PC-9 (cell line): ENCODE data around the gene BABAM1. TPM values are rescaled to one million over a fixed set of nuclear protein-coding genes. Genes with fewer than 3 reads are reported as not detected.

Source experiments
- BruUV-seq: library from RNA; stranded (reverse); fragments of 400-500 nt; replicated peaks from 2 replicates; lab custom pipeline; 2021; lab: Mats Ljungman, UMichigan
- CTCF ChIA-PET: fragments of 300-600 bp; sonication (Branson Sonifier 250); formaldehyde crosslinking; loops from one replicate; lab custom pipeline; 2022; ENCODE audit warnings: antibody characterized with exemption; lab: Charles Lee
- POLR2A ChIA-PET: fragments of 300-600 bp; sonication (Branson Sonifier 250); formaldehyde crosslinking; loops from one replicate; lab custom pipeline; 2022; ENCODE audit warnings: antibody characterized with exemption; ENCODE audit not compliant: unreplicated experiment; lab: Charles Lee
- DNase-seq, 2 experiments: peaks; one replicate each; pipeline versions ENCODE4 v3.0.0 to v3.0.0-alpha.2; 2015 to 2022; ENCODE audit warnings: mixed read lengths in 1 of 2
- H2AFZ ChIP-seq: fragments of 200-600 bp; sonication (generic); 2 replicates; pipeline ENCODE4 v1.8.1; 2017; ENCODE audit warnings: antibody characterized with exemption
- H3F3A ChIP-seq: fragments of 200-600 bp; sonication (generic); 2 replicates; pipeline ENCODE4 v1.8.1; 2017; ENCODE audit warnings: antibody characterized with exemption, mild to moderate bottlenecking, low read depth; ENCODE audit not compliant: insufficient read depth
- H3K27ac ChIP-seq: fragments of 200-600 bp; sonication (generic); 2 replicates; pipeline ENCODE4 v1.6.1; 2016; ENCODE audit warnings: mixed run types
- H3K27me3 ChIP-seq: fragments of 200-600 bp; sonication (generic); 2 replicates; pipeline ENCODE4 v1.6.1; 2016; ENCODE audit warnings: low read depth, mixed run types; ENCODE audit not compliant: insufficient read depth
- H3K36me3 ChIP-seq: fragments of 200-600 bp; sonication (generic); 2 replicates; pipeline ENCODE4 v1.6.1; 2016; ENCODE audit warnings: low read depth, mixed run types
- H3K4me1 ChIP-seq: fragments of 200-600 bp; sonication (generic); replicated peaks from 2 replicates; pipeline ENCODE4 v1.6.1; 2016; ENCODE audit warnings: mixed run types; ENCODE audit not compliant: insufficient read depth
- H3K4me2 ChIP-seq: fragments of 200-600 bp; sonication (generic); 2 replicates; pipeline ENCODE4 v1.6.1; 2017; ENCODE audit warnings: mixed run types
- H3K4me3 ChIP-seq: fragments of 200-600 bp; sonication (generic); 2 replicates; pipeline ENCODE4 v1.6.1; 2016; ENCODE audit warnings: mixed run types
- H3K79me2 ChIP-seq: fragments of 200-600 bp; sonication (generic); 2 replicates; pipeline ENCODE4 v1.6.1; 2017; ENCODE audit warnings: low read depth, mixed run types
- H3K9me2 ChIP-seq: fragments of 200-600 bp; sonication (generic); 2 replicates; pipeline ENCODE4 v1.8.1; 2017; ENCODE audit warnings: mild to moderate bottlenecking; ENCODE audit not compliant: insufficient read depth
- H3K9me3 ChIP-seq: fragments of 200-600 bp; sonication (generic); 2 replicates; pipeline ENCODE4 v1.8.1; 2016; ENCODE audit warnings: low read depth; ENCODE audit not compliant: insufficient read depth
- H4K20me1 ChIP-seq: fragments of 200-600 bp; sonication (generic); 2 replicates; pipeline ENCODE4 v1.8.1; 2017; ENCODE audit not compliant: insufficient read depth
- EZH2 ChIP-seq: fragments of 200-600 bp; sonication (generic); IDR thresholded peaks from 2 replicates; pipeline ENCODE4 v1.8.0; 2017; ENCODE audit warnings: antibody characterized with exemption, low read depth
- intact Hi-C: fragments of 100-400 bp; cut with micrococcal nuclease; formaldehyde crosslinking; loops from one replicate; pipeline ENCODE4 v1.10.0; 2022; ENCODE audit not compliant: unreplicated experiment
- total RNA-seq: library from RNA; stranded (reverse); gene quantifications from 2 replicates; pipeline ENCODE4 v1.2.3, GENCODE V29; 2021
- TF ChIP-seq, protein P1 (sequence below): fragments of 200-600 bp; sonication (generic); conservative IDR thresholded peaks from 2 replicates; pipeline ENCODE4 v1.6.1; 2017; ENCODE audit warnings: mixed run types, antibody characterized with exemption, mild to moderate bottlenecking, moderate library complexity

BABAM1 gene
- total RNA-seq, 1 experiment from 2014 or later = 127 TPM

DNA sequence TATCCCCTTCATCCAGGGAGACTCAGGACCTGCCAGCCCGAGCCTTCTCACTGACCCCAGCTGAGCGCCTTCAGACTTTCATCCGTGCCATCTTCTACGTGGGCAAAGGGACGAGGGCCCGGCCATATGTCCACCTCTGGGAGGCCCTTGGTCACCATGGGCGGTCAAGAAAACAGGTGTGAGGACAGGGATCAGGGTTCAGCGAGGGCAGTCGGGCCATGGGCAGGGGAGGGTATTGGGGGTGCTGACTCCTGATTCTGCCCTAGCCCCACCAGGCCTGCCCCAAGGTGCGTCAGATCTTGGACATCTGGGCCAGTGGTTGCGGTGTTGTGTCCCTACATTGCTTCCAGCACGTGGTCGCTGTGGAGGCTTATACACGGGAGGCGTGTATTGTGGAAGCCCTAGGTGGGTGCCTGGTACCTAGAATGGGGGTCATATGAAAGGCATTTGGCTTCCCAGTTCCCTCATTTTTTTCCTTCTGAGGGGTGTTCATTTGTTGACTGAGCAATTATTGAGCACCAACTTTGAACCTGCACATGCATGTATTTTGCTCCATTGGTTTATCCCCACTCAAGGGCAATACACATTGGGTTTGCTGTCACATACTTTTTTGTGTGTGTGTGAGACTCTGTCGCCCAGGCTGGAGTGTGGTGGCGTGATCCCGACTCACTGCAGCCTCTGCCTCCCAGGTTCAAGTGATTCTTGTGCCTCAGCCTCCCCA, 18.3 kb downstream of the BABAM1 start:
- BruUV-seq = no TSS peak
- no peaks in the 10 kb centered on the region for H3K79me2 ChIP-seq
- no peaks in the 10 kb centered on the region for H3K9me2 ChIP-seq
- CTCF ChIA-PET = interaction anchor here (0.6 kb wide), 1 partner anchor 100 kb away, joined by 3 read pairs; no protein-coding TSS in a partner anchor
- H3F3A ChIP-seq = peaks cover 15% of the 10 kb centered on the region
- H3K9me3 ChIP-seq = no peaks in the 10 kb centered on the region
- no peak overlapping the region for H3K27ac ChIP-seq
- H3K4me1 ChIP-seq = no peaks in the 10 kb centered on the region
- H3K27me3 ChIP-seq = no peaks in the 10 kb centered on the region
- POLR2A ChIA-PET = no interaction called here
- H4K20me1 ChIP-seq = no peaks in the 10 kb centered on the region
- H2AFZ ChIP-seq = no peak overlapping the region
- no peak for DNase-seq
- H3K36me3 ChIP-seq = no peaks in the 10 kb centered on the region
- TF ChIP-seq, protein P1, sequence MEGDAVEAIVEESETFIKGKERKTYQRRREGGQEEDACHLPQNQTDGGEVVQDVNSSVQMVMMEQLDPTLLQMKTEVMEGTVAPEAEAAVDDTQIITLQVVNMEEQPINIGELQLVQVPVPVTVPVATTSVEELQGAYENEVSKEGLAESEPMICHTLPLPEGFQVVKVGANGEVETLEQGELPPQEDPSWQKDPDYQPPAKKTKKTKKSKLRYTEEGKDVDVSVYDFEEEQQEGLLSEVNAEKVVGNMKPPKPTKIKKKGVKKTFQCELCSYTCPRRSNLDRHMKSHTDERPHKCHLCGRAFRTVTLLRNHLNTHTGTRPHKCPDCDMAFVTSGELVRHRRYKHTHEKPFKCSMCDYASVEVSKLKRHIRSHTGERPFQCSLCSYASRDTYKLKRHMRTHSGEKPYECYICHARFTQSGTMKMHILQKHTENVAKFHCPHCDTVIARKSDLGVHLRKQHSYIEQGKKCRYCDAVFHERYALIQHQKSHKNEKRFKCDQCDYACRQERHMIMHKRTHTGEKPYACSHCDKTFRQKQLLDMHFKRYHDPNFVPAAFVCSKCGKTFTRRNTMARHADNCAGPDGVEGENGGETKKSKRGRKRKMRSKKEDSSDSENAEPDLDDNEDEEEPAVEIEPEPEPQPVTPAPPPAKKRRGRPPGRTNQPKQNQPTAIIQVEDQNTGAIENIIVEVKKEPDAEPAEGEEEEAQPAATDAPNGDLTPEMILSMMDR = no peak
- TF ChIP-seq EZH2 = no peak
- intact Hi-C loops = no loop called here
- H3K4me3 ChIP-seq = no peak overlapping the region
- no peak overlapping the region for H3K4me2 ChIP-seq

DNA sequence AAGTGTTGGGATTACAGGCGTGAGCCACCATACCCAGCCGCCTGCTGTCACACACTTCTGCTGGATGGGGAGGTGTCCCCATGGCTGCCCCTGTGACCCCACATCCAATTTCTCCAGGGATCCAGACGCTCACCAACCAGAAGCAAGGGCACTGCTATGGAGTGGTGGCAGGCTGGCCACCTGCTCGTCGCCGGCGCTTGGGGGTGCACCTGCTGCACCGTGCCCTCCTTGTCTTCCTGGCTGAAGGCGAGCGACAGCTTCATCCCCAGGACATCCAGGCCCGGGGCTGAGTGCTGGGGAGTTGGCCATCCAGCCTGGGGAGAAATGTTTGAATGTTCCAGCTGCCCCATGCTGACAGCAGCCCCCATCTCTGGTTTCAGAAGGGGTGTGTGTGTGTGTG, 19.0 kb downstream of the BABAM1 start:
- H3K9me2 ChIP-seq = no peaks in the 10 kb centered on the region
- H4K20me1 ChIP-seq = no peaks in the 10 kb centered on the region
- no peak overlapping the region for H3K27ac ChIP-seq
- no peaks in the 10 kb centered on the region for H3K36me3 ChIP-seq
- no TSS peak for BruUV-seq
- H3F3A ChIP-seq = peaks cover 14% of the 10 kb centered on the region
- CTCF ChIA-PET = no interaction called here
- peak in 1 of 2 experiments; percentile 32 for DNase-seq
- H3K9me3 ChIP-seq = no peaks in the 10 kb centered on the region
- no peak overlapping the region for H2AFZ ChIP-seq
- intact Hi-C loops = no loop called here
- H3K4me1 ChIP-seq = no peaks in the 10 kb centered on the region
- H3K4me3 ChIP-seq = no peak overlapping the region
- POLR2A ChIA-PET = no interaction called here
- no peaks in the 10 kb centered on the region for H3K27me3 ChIP-seq
- H3K79me2 ChIP-seq = no peaks in the 10 kb centered on the region
- TF ChIP-seq, protein P1 = no peak
- TF ChIP-seq EZH2 = no peak
- H3K4me2 ChIP-seq = no peak overlapping the region

DNA sequence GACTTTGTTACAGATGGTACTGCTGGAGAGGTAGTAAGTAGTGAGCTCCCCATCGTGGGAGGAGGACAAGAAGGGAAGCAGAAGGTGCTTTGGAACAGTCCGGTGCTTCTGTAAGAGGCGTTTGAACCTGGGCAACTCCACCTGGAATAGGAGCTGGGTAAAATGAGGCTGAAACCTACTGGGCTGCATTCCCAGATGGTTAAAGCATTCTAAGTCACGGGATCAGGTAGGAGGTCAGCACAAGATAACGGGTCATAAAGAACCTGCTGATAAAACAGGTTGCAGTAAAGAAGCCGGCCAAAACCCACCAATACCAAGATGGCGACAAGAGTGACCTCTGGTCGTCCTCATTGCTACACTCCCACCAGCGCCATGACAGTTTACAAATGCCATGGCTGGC, 19.5 kb downstream of the BABAM1 start:
- Histone ChIP-seq H3K9me3 (no peaks in the 10 kb centered on the region), H4K20me1 (no peaks in the 10 kb centered on the region), H3K79me2 (no peaks in the 10 kb centered on the region), H3K9me2 (no peaks in the 10 kb centered on the region), H3F3A (peaks cover 12% of the 10 kb centered on the region; the same call in 1 of the 2 replicates), H2AFZ (no peak overlapping the region), H3K36me3 (no peaks in the 10 kb centered on the region), H3K4me2 (no peak overlapping the region), H3K4me1 (peaks cover 1% of the 10 kb centered on the region; the same call in 1 of the 2 replicates), H3K27me3 (no peaks in the 10 kb centered on the region), H3K4me3 (no peak overlapping the region), H3K27ac (no peak overlapping the region)
- CTCF ChIA-PET = no interaction called here
- DNase-seq = peak in 1 of 2 experiments; percentile 30
- intact Hi-C loops = no loop called here
- TF ChIP-seq, protein P1 = no peak
- TF ChIP-seq EZH2 = no peak
- POLR2A ChIA-PET = no interaction called here
- BruUV-seq = no TSS peak
